DMS153 treated with DMSO at 0.1 percent for 48 hours (cell line): ENCODE data around the gene CDHR2.
"Not testable (repeated sequence)": the region's sequence is repeated elsewhere in the genome, so short reads cannot be mapped to it uniquely, and the experiment has no call there.

ENCODE experiments used
- DNase-seq: peaks from one replicate; lab custom pipeline; 2025; ENCODE audit not compliant: unreplicated experiment; lab: John Stamatoyannopoulos, UW

Gene CDHR2

DNA sequence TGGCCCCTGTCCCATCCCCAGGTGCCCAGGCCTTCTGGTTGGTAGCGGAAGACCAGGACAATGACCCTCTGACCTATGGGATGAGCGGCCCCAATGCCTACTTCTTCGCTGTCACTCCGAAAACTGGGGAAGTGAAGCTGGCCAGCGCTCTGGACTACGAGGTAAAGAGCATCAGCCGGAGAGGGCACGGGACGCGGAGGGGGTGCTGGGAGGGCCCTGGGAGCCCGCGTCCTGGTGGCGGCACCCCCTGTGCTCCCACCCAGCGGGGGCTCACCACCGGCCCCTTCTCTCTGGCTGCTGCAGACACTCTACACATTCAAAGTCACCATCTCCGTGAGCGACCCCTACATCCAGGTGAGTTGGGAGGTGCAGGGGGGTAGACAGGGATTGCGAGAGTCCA lies 19.5 kb downstream of the CDHR2 start:
- DNase-seq = no peak

DNA sequence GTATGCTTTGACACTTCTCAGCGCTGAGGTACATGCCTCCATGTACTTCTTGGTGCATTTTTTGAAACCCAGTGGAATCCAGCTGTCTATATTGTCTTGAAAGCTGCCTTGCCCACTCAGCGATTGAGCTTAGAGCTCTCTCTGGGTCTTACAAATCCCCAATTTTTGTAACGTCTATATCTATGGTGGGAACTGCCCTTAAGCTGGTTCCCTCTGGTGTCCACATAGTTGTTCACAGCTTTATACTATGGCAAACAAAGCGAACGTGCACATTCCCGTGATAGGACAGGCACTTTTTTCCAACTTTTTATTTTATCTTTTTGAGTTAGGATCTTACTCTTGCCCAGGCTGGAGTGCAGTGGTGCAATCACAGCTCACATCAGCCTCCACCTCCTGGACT lies 20.9 kb downstream of the CDHR2 start:
- no peak for DNase-seq

DNA sequence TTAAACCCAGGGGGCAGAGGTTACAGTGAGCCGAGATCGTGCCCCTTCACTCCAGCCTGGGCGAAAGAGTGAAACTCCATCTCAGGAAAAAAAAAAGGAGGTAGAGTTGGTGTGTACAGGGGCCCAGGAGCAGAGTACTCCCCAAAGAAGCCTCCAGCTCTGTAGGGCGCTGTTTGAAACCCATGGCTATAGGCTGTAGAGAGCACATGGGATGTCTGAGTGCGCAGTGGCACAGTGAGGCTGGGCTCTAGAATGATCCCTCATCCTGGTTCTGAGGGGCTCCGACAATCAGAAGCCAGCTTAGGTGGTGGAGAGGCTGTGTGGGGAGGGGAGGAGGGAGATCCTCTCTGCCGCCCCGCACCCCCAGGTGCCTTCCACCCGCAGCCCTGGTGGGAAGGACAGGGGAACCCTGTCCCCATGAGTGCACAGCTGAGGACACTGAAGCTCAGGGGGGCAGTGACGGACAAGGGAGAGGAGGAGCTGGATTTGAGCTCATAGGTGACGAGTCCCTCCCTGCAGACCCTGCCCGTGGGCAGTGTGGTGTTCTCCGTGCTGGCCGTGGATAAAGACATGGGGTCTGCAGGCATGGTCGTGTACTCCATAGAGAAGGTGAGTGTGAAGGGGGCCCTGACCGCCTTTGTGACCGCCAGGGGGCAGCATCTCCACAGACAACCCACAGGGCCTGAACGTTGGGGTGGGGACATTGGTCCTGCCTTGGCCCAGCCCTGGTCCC lies 24.6 kb downstream of the CDHR2 start:
- no peak for DNase-seq

DNA sequence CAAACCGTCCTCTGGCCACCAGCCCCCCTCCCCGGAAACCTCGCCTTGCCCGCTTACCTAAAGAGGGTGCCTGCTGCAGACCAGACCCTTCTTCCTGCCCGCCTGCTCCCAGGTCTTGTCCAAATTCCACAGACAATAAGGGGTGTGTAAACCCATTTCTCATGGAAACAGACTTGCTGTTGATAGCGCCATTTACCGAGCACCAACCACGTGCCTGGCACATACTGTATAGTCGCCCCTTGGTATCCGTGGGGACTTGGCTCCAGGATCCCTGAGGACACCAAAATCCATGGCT lies 25.1 kb downstream of the CDHR2 start:
- DNase-seq = no peak

DNA sequence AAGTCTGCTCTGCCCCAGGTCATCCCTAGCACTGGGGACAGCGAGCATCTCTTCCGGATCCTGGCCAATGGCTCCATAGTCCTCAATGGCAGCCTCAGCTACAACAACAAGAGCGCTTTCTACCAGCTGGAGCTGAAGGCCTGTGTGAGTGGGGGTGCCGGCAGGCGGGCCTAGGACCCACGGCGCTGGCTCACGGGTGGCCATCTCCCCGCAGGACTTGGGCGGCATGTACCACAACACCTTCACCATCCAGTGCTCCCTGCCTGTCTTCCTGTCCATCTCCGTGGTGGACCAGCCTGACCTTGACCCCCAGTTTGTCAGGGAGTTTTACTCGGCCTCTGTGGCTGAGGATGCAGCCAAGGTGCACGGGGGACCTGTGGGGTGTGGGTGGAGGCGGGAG lies 25.9 kb downstream of the CDHR2 start:
- DNase-seq = no peak

DNA sequence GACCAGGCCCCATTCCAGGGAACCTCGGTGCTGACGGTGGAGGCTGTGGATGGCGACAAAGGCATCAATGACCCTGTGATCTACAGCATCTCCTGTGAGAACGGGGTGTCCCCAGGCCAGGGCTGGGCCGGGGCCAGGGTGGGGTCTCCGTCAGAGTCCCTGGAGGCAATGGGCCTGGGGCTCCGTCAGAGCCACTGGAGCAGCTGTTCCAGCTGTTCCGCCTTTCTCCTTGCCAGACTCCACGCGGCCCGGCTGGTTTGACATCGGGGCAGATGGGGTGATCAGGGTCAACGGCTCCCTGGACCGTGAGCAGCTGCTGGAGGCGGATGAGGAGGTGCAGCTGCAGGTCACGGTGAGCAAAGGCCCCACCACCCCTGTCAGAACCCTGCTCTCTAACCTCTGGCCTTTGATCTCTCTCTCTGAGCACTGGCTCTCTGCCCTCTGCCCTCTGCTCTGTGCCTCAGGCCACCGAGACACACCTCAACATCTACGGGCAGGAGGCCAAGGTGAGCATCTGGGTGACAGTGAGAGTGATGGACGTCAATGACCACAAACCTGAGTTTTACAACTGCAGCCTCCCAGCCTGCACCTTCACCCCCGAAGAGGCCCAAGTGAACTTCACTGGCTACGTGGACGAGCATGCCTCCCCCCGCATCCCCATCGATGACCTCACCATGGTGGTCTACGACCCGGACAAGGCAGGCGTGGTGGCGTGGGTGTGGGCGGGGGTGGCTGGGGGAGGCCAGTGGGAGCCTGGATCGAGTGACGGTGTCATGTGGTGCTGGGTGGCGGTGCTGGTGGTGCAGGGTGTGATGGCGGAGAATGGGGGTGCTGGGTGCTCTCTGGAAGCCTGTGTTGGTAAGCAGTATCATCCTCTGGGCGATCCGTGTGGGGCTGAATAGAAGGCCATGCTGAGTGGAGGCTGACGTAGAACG lies 26.6 kb downstream of the CDHR2 start:
- DNase-seq = no peak

DNA sequence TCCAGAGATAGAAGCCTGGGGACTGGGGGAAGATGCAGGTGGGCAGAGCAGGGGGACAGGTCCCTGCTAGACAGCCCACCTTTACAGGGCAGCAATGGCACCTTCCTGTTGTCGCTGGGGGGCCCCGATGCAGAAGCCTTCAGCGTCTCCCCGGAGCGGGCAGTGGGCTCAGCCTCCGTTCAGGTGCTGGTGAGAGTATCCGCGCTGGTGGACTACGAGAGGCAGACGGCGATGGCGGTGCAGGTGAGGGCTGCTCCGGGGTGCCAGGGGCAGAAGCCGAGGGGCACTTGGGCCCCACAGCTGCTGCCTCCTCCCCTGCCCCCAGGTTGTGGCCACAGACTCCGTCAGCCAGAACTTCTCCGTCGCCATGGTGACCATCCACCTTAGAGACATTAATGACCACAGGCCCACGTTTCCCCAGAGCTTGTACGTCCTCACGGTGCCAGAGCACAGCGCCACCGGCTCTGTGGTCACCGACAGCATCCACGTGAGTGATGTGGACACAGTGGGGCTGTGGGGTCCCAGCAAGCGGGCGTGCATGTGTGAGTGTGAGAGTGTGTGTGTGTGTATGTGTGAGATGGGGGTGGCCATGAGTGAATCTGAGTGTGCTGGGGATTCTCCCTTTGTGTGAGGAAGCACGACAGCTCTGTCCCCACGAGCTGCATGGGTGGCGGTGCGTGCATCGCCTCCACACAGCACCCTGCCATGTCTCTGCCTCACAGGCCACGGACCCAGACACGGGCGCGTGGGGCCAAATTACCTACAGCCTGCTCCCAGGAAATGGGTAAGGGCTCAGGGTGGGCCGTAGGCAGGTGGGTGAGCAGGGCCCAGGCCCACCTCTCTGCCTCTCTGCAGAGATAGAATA lies 28.4 kb downstream of the CDHR2 start:
- no peak for DNase-seq

DNA sequence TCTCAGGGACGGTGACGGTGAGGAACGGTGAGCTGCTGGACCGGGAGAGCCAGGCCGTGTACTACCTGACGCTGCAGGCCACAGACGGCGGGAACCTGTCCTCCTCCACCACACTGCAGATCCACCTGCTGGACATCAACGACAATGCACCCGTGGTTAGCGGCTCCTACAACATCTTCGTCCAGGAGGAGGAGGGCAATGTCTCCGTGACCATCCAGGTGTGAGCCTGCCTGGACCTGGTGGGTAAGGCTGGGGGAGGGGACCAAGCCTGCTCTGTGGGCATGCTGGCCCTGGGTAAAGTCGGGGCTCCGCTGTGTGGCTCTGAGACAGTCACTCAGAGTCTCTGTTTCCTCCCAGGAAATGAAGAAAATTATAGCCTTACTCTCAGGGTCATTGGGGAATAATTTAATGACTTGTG lies 29.3 kb downstream of the CDHR2 start:
- no peak for DNase-seq

DNA sequence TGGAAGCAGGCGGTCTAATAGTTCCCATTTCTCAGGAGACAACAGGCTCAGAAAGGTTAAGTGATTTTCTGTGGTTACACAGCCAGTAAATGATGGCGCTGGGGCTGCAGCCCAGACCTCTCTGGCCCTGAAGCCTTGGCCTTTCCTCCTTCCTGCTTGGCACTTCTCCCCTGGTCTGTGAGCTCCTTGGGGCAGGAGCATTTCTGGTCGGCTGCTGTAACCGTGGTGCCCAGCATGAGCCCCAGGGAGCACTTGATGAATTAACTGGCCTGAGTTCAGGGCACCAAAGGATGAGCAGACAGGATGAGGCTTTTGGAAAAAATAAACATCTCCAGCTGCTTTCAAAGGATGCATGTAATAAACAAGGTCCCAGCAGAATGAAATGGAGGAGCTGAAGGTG lies 30.2 kb downstream of the CDHR2 start:
- no peak for DNase-seq

DNA sequence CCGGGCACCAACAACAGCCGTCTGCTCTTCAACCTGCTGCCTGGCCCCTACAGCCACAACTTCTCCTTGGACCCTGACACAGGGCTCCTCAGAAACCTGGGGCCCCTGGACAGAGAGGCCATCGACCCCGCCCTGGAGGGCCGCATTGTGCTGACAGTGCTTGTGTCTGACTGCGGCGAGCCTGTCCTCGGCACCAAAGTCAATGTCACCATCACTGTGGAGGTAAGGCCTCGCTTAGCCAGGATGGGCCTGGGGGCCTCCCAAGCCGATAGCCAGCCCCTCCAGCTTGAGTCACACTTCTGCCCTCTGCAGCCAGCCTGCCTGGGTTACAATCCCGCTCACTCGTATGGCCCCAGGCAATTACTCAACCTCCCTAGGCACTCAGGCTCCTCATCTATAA lies 32.2 kb downstream of the CDHR2 start:
- no peak for DNase-seq

DNA sequence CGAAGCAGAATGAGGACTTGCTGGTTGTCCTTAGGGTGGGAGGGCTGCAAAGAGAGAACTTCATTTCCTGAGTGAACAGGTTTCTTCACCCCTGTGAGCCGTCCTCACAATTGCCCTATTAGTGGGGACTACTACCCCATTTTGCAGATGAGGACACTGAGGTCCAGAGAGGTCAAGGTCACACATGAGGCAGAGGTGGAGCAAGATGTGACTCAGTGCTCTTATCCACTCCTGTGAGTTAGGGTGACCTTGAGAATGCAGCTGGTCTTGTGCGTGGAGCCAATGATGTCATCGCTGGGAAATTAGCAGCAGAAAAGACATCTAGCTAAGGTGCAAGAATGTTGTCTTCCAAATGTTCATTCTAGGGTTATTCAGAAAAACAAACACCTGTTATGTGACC lies 33.9 kb downstream of the CDHR2 start:
- no peak for DNase-seq

DNA sequence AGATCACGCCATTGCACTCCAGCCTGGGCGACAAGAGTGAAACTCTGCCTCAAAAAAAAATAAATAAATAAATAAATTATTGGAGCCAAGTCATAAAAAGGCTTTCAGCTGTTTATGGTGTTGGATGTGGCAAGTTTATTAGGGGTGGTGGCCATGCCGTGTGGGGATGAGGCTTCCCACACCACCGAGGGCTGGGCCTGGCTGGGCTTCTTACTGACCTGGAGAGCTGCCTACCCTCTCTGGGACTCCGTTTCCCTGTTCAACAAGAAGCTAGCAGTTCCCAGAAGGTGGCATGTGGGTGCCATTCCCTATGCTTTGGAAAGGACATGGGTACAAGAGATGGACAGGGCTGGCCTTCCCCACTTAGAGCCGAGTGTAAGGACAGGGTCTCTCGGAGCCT lies 38.3 kb downstream of the CDHR2 start:
- no peak for DNase-seq

DNA sequence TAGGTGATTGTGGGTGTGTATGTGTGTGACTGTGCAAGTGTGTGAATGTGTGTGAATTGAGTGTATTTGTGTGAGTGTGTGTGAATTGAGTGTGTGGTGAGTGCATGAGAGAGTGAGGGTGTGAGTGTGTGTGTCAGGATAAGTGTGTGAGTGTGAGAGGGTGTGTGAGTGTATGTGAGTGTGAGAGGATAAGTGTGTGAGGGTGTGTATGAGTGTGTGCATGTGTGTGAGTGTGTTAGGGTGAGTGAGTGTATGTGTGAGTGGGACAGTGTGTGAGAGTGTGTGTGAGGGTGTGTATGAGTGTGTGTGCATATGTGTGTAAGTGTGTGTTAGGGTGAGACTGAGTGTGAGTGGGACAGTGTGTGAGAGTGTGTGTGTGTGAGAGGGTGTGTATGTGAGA lies 39.2 kb downstream of the CDHR2 start:
- DNase-seq = no peak

DNA sequence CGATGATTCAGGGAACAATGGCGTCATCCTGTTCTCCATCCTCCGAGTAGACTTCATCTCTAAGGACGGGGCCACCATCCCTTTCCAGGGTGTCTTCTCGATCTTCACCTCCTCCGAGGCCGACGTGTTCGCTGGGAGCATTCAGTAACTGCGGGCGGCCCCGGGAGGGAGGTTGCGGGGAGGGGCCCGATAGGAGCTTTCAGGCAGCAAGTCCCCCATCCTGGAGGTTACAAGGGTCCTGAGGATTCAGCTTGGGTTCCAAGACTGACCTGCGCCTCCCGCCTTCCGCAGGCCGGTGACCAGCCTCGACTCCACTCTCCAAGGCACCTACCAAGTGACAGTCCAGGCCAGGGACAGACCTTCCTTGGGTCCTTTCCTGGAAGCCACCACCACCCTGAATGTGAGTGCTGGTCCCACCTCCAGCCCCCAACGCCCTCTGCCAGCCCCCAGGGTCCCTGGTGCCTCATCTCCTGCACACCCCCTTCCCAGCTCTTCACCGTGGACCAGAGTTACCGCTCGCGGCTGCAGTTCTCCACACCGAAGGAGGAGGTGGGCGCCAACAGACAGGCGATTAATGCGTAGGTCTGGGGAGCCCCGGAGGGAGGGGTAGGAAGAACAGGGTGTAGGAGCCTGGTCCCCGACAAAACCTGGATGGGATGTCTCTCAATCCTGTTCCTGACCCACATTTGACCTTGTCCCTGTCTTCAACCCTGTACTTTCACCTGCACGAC lies 40.1 kb downstream of the CDHR2 start:
- DNase-seq = no peak

DNA sequence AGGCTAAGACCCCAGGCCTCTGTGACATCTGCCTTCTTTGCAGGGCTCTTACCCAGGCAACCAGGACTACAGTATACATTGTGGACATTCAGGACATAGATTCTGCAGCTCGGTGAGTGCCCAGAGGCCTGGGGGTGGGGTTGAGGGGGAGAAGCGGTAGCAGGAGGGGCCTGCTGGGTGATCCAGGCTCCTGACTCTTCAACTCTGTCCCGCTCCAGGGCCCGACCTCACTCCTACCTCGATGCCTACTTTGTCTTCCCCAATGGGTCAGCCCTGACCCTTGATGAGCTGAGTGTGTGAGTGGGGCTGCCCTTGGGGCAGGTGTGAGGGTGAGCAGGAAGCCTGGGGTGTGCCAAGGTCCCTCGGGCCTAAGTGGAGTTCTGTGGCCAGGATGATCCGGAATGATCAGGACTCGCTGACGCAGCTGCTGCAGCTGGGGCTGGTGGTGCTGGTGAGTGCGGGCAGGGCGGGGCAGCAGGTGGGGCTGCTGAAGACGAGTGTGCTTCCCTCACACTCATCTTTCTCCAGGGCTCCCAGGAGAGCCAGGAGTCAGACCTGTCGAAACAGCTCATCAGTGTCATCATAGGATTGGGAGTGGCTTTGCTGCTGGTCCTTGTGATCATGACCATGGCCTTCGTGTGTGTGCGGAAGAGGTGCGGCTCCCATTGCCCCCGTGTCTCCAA lies 41.0 kb downstream of the CDHR2 start:
- no peak for DNase-seq

DNA sequence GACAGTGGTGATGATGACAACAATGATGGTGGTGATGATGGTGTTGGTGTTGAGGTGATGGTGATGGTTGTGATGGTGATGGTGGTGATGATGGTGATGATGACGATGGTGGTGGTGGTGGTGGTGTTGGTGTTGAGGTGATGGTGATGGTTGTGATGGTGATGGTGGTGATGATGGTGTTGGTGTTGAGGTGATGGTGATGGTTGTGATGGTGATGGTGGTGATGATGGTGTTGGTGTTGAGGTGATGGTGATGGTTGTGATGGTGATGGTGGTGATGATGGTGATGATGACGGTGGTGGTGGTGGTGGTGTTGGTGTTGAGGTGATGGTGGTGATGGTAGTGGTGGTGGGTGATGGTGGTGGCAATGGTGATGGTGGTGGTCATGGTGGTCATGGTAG lies 42.5 kb downstream of the CDHR2 start:
- not testable (repeated sequence) for DNase-seq

DNA sequence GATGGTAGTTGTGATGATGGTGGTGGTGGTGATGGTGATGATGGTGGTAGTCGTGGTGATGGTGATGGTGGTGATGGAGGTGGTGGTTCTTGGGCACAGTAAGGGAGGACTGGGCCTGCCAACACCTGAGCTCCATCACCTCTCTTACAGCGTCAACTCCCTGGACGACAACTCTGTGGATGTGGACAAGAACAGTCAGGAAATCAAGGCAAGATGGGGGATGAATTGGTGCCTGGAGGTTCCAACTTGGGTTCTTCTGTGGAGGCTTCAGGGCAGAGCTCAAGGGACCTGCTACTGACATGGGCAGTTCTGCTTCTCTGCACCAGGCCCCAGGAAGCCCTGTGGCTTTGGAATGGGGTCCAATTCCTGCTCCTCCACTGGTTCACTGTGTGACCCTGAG lies 43.4 kb downstream of the CDHR2 start:
- DNase-seq = no peak

DNA sequence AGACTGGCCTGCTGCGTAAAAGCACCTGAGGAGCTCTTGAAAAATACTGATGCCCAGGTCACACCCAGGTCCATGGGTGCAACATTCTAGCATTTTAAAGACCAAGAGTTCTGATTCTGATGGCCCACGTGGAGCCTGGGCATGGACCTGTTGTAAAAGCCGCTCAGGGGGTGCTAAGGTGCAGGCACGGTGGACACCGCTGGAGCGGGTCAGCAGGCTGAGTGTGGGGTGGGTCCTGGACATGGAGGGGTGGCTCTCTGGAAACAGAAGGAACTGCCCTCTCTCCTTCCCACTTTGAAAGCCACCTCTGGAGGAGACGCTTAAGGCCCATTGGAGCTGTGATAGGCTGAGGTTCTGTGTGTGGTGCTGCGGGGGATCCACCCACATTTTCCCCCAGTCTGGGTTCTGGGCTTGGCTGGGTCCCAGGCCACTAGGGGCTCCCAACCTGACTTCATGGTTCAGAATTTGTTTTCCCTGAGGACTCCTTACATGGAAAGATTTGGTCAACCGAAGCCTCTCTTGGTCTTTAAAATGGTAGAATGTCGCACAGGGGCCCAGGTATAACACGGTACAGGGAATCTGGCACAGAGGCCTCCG lies 44.2 kb downstream of the CDHR2 start:
- no peak for DNase-seq

DNA sequence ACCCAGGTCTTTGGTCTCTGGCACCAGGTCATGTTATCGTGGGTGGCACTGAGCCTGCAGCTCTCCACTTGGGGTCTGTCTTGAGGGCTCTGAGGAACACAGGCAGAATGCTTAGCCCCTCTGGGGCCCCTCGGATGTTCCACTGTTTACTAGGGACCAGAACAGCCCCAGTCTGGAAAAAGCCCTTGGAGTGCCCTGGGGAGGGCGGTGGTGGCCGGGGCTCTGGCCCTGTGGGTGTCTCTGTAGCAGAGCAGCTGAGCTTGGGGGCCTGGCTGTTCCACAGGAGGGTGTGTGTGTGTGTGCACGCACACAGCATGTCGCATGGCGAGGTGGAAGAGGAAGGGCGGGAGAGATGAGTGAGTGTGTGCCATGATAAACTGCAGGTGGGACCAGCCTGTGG lies 45.4 kb downstream of the CDHR2 start:
- DNase-seq = no peak

DNA sequence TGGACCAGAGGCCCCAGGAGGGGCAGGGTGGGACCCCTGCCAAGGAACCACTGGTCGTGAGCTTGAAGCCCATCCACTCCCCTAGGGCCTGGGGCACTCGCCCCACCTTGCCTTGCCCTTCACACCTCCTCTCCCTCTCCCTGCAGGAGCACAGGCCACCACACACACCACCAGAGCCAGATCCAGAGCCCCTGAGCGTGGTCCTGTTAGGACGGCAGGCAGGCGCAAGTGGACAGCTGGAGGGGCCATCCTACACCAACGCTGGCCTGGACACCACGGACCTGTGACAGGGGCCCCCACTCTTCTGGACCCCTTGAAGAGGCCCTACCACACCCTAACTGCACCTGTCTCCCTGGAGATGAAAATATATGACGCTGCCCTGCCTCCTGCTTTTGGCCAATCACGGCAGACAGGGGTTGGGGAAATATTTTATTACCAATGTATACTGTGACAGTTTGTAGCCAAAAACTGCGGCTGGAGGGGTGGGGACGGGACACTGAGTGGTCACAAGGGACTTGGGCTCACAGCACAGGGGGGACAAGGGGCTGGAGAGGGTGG lies 46.3 kb downstream of the CDHR2 start:
- no peak for DNase-seq
